K562 (cell line): ENCODE results near the gene SET. TPM values are rescaled to one million over a fixed set of nuclear protein-coding genes. Genes with fewer than 3 reads are reported as not detected.

Experiments
- DMBX1 ChIP-seq: fragments of 250-450 bp; sonication (Bioruptor Pico); IDR thresholded peaks from 2 replicates; pipeline ENCODE4 v1.8.0; 2022; ENCODE audit warnings: inconsistent platforms, mild to moderate bottlenecking, moderate library complexity, borderline replicate concordance
- ELF1 ChIP-seq: fragments of 200-800 bp; sonication (Bioruptor generic); IDR thresholded peaks from 2 replicates; pipeline ENCODE4 v1.6.1; 2016; ENCODE audit warnings: missing genetic modification characterization, missing compliant biosample characterization
- FOXJ2 ChIP-seq: fragments of 200-800 bp; sonication (Bioruptor generic); IDR thresholded peaks from 2 replicates; pipeline ENCODE4 v1.6.1; 2016; ENCODE audit warnings: missing genetic modification characterization, missing compliant biosample characterization
- HDGF ChIP-seq: fragments of 450-650 bp; IDR thresholded peaks from 2 replicates; pipeline ENCODE4 v1.6.1; 2016
- LCOR ChIP-seq: sonication (generic); formaldehyde crosslinking; IDR thresholded peaks from 2 replicates; pipeline ENCODE4 v1.8.0; 2022; ENCODE audit warnings: mild to moderate bottlenecking, missing genetic modification reagents
- MBD2 ChIP-seq: sonication (generic); IDR thresholded peaks from 2 replicates; pipeline ENCODE4 v1.6.1; 2016; ENCODE audit warnings: low read depth, borderline replicate concordance
- NCOR1 ChIP-seq: fragments of 450-650 bp; IDR thresholded peaks from 2 replicates; pipeline ENCODE4 v1.6.1; 2016; ENCODE audit warnings: mild to moderate bottlenecking, moderate library complexity
- NFYB ChIP-seq: IDR thresholded peaks from 2 replicates; pipeline ENCODE4 v1.6.1; 2011; ENCODE audit warnings: mild to moderate bottlenecking, moderate library complexity; ENCODE audit not compliant: insufficient read length; ENCODE audit errors: extremely low read depth
- NKRF ChIP-seq: fragments of 450-650 bp; IDR thresholded peaks from 2 replicates; pipeline ENCODE4 v1.6.1; 2016; ENCODE audit warnings: borderline replicate concordance
- PHF20 ChIP-seq: fragments of 450-650 bp; IDR thresholded peaks from 2 replicates; pipeline ENCODE4 v1.6.1; 2018; ENCODE audit not compliant: partially characterized antibody
- PRDM10 ChIP-seq: fragments of 450-650 bp; IDR thresholded peaks from 2 replicates; pipeline ENCODE4 v1.6.1; 2018; ENCODE audit not compliant: partially characterized antibody
- PTTG1 ChIP-seq: fragments of 450-650 bp; IDR thresholded peaks from 2 replicates; pipeline ENCODE4 v1.6.1; 2016; ENCODE audit warnings: low read depth, mild to moderate bottlenecking, missing genetic modification characterization, missing compliant biosample characterization
- TCF7L2 ChIP-seq: fragments of 150-350 bp; IDR thresholded peaks from 2 replicates; pipeline ENCODE4 v1.6.1; 2016; ENCODE audit warnings: low read depth, mild to moderate bottlenecking, low read length, moderate library complexity
- TEAD2 ChIP-seq: fragments of 450-650 bp; IDR thresholded peaks from 2 replicates; pipeline ENCODE4 v1.6.1; 2016; ENCODE audit warnings: missing genetic modification characterization, control low read depth, missing compliant biosample characterization
- ZBTB33 ChIP-seq: sonication (generic); formaldehyde crosslinking; IDR thresholded peaks from 2 replicates; pipeline ENCODE4 v1.8.1; 2023; ENCODE audit warnings: mild to moderate bottlenecking, missing genetic modification reagents
- ZNF263 ChIP-seq: sonication (generic); formaldehyde crosslinking; IDR thresholded peaks from 2 replicates; pipeline ENCODE4 v1.8.0; 2022; ENCODE audit warnings: mild to moderate bottlenecking, missing genetic modification reagents, borderline replicate concordance
- ZNF583 ChIP-seq: fragments of 250-450 bp; sonication (Bioruptor Pico); IDR thresholded peaks from 2 replicates; pipeline ENCODE4 v1.4.0; 2020
- ZNF76 ChIP-seq: fragments of 250-450 bp; sonication (Bioruptor Pico); IDR thresholded peaks from 2 replicates; pipeline ENCODE4 v1.4.0; 2020; ENCODE audit warnings: mild to moderate bottlenecking, moderate library complexity, borderline replicate concordance
- ZSCAN32 ChIP-seq: fragments of 450-650 bp; formaldehyde crosslinking; IDR thresholded peaks from 2 replicates; pipeline ENCODE4 v1.4.0; 2020; ENCODE audit warnings: mild to moderate bottlenecking, moderate library complexity
- polyA plus RNA-seq, 8 experiments: library from polyadenylated mRNA; depleted of rRNA in 4 of 8; stranded (reverse) in 5 of 8; unstranded in 3 of 8; fragments of >200 nt; fragmentation: Nextera tagmentation in 2 of 8; fragmentation: Illumina TruSeq in 1 of 8; extraction: Ambion mirVana in 2 of 8; extraction: Trizol in 1 of 8; gene quantifications; 2 replicates each; pipeline versions ENCODE4 v1.2.1 to v1.2.3, GENCODE V29; 2011 to 2014; ENCODE audit warnings: inconsistent platforms in 1 of 8, missing spikeins in 1 of 8
- total RNA-seq, 7 experiments: library from RNA; depleted of rRNA in 6 of 7; stranded (reverse); fragments of >200 nt in 6 of 7; fragmentation: Illumina TruSeq in 2 of 7; extraction: Trizol in 2 of 7; gene quantifications; 2 replicates each; pipeline versions ENCODE4 v1.2.1 to v1.2.3, GENCODE V29; 2011 to 2021; ENCODE audit warnings: low replicate concordance in 1 of 7
- TF ChIP-seq, protein P1 (sequence below): fragments of 450-650 bp; IDR thresholded peaks from 2 replicates; pipeline ENCODE4 v1.6.1; 2017; ENCODE audit warnings: mild to moderate bottlenecking, moderate library complexity

The SET gene
- total and polyA plus RNA-seq, 9 of the 15 experiments (the other 6 are each of a cell fraction or from before 2014, with no cell fraction given) = 404 to 1,447 (median 907) TPM

DNA sequence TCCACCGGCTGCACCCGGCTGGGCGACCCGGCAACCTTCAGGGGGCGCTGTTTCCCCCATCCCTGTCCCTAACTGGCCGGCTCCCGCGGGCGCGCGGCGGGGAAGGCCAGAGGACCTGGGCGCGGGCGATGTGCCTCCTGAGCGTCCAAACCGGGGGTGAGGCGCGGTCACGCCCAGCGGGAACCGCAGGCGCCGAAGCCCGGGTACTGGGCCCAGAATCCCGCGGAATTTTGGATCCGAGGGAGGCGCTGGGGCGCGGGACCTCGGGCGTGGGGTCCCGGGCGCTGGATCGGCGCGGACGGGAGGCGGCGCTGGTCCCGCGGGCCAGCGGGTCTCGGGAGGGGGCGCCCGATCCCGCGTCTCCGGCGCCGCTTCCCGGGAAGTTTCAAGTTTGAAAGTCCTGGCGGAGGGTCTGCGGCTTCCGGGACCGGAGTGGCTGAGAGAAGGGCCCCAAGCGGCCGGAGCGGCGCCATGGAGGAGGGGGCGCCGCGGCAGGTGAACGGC is 13.5 kb downstream of the SET start, which contains the start of gene PKN3 (continued):
- TF ChIP-seq LCOR (peak; percentile 83; the same call in 1 of the 2 replicates), ZNF76 (CRISPR knock-in tag) (no peak), ZSCAN32 (CRISPR knock-in tag) (no peak), FOXJ2 (tag) (no peak), ZNF263 (CRISPR knock-in tag) (no peak), MBD2 (no peak), ELF1 (tag) (peak; percentile 71), NCOR1 (no peak), PRDM10 (peak; percentile 37), PTTG1 (tag) (no peak), NKRF (no peak), NFYB (no peak), ZBTB33 (peak; percentile 63; the same call in 1 of the 2 replicates), PHF20 (no peak), DMBX1 (CRISPR knock-in tag) (no peak), ZNF583 (CRISPR knock-in tag) (no peak), HDGF (no peak), TEAD2 (tag) (no peak), TCF7L2 (no peak)
- TF ChIP-seq, protein P1, sequence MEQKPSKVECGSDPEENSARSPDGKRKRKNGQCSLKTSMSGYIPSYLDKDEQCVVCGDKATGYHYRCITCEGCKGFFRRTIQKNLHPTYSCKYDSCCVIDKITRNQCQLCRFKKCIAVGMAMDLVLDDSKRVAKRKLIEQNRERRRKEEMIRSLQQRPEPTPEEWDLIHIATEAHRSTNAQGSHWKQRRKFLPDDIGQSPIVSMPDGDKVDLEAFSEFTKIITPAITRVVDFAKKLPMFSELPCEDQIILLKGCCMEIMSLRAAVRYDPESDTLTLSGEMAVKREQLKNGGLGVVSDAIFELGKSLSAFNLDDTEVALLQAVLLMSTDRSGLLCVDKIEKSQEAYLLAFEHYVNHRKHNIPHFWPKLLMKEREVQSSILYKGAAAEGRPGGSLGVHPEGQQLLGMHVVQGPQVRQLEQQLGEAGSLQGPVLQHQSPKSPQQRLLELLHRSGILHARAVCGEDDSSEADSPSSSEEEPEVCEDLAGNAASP = no peak
